GM23338 (cell line): ENCODE measurements around the gene CBR1. TPM values are rescaled to one million over a fixed set of nuclear protein-coding genes. Genes with fewer than 3 reads are reported as not detected.
A peak's percentile ranks its signal among the peaks of the same experiment; 100 is the strongest.

Source experiments
- ATAC-seq: fragments of 200-7000 bp; cut with Tn5 transposase; 3 replicates; pipeline ENCODE4 v1.9.1; 2020
- DNase-seq: peaks from one replicate; pipeline ENCODE4 v3.0.0-alpha.2; 2015; ENCODE audit warnings: low spot score
- H2AFZ ChIP-seq: fragments of 200-600 bp; sonication (generic); 2 replicates; pipeline ENCODE4 v1.8.0; 2016; ENCODE audit warnings: antibody characterized with exemption, mild to moderate bottlenecking, moderate library complexity
- H3F3A ChIP-seq: fragments of 200-600 bp; sonication (generic); replicated peaks from 2 replicates; pipeline ENCODE4 v1.8.0; 2017; ENCODE audit warnings: antibody characterized with exemption, mixed run types, low read depth
- H3K27ac ChIP-seq: fragments of 200-600 bp; sonication (generic); 2 replicates; pipeline ENCODE4 v1.6.1; 2016; ENCODE audit warnings: low read depth
- H3K27me3 ChIP-seq: fragments of 200-600 bp; sonication (generic); 2 replicates; pipeline ENCODE4 v1.8.0; 2016; ENCODE audit warnings: mild to moderate bottlenecking, mixed run types, moderate library complexity; ENCODE audit not compliant: insufficient read depth
- H3K36me3 ChIP-seq: fragments of 200-600 bp; sonication (generic); 2 replicates; pipeline ENCODE4 v1.8.0; 2016; ENCODE audit warnings: mild to moderate bottlenecking; ENCODE audit not compliant: insufficient read depth
- H3K4me1 ChIP-seq: fragments of 200-600 bp; sonication (generic); 2 replicates; pipeline ENCODE4 v1.8.0; 2016; ENCODE audit warnings: mild to moderate bottlenecking, moderate library complexity; ENCODE audit not compliant: insufficient read depth
- H3K4me2 ChIP-seq: fragments of 200-600 bp; sonication (generic); 2 replicates; pipeline ENCODE4 v1.7.1; 2017; ENCODE audit warnings: mixed run types
- H3K4me3 ChIP-seq: fragments of 200-600 bp; sonication (generic); 2 replicates; pipeline ENCODE4 v1.6.1; 2016; ENCODE audit warnings: mixed run types
- H3K79me2 ChIP-seq: fragments of 200-600 bp; sonication (generic); replicated peaks from 2 replicates; pipeline ENCODE4 v1.8.0; 2017; ENCODE audit warnings: mild to moderate bottlenecking; ENCODE audit not compliant: insufficient read depth
- H3K9me2 ChIP-seq: fragments of 200-600 bp; sonication (generic); 2 replicates; pipeline ENCODE4 v1.8.0; 2017; ENCODE audit not compliant: insufficient read depth
- H4K20me1 ChIP-seq: fragments of 200-600 bp; sonication (generic); replicated peaks from 2 replicates; pipeline ENCODE4 v1.8.0; 2017; ENCODE audit warnings: mild to moderate bottlenecking; ENCODE audit not compliant: insufficient read depth
- H3K27ac Mint-ChIP-seq: 2 replicates; pipeline ENCODE4 v1.8.0; 2020; ENCODE audit warnings: inconsistent platforms, mild to moderate bottlenecking, moderate library complexity, mixed read lengths
- H3K27me3 Mint-ChIP-seq: 3 replicates; pipeline ENCODE4 v1.8.0; 2022; ENCODE audit warnings: low read depth, mild to moderate bottlenecking, moderate library complexity, mixed read lengths, inconsistent platforms; ENCODE audit not compliant: insufficient read depth, poor library complexity
- H3K36me3 Mint-ChIP-seq: 3 replicates; pipeline ENCODE4 v1.8.0; 2021; ENCODE audit warnings: low read depth, mild to moderate bottlenecking, inconsistent platforms, moderate library complexity, mixed read lengths
- H3K4me1 Mint-ChIP-seq: 3 replicates; pipeline ENCODE4 v1.8.0; 2020; ENCODE audit warnings: mild to moderate bottlenecking, inconsistent platforms, mixed read lengths
- H3K4me3 Mint-ChIP-seq: 3 replicates; pipeline ENCODE4 v1.8.0; 2021; ENCODE audit warnings: moderate library complexity, mild to moderate bottlenecking, inconsistent platforms, mixed read lengths
- H3K9me3 Mint-ChIP-seq: 3 replicates; pipeline ENCODE4 v1.8.0; 2020; ENCODE audit warnings: moderate library complexity, mild to moderate bottlenecking, inconsistent platforms, mixed read lengths
- CREB1 ChIP-seq: fragments of 250-450 bp; sonication (Bioruptor Pico); IDR thresholded peaks from 2 replicates; pipeline ENCODE4 v1.5.0; 2020; ENCODE audit warnings: low read depth, mild to moderate bottlenecking, moderate library complexity
- CTCF ChIP-seq, 2 experiments: fragments of 200-600 bp in 1 of 2; sonication (generic) in 1 of 2; conservative IDR thresholded peaks; 2 replicates each; pipeline versions ENCODE4 v1.5.1 to v1.6.1; 2016 to 2017; ENCODE audit warnings: antibody characterized with exemption in 2 of 2, low read depth in 2 of 2, mild to moderate bottlenecking in 2 of 2, moderate library complexity in 1 of 2
- EZH2 ChIP-seq: fragments of 200-600 bp; sonication (generic); IDR thresholded peaks from one replicate; pipeline ENCODE4 v1.8.0; 2017; ENCODE audit warnings: antibody characterized with exemption, mild to moderate bottlenecking, low read depth; ENCODE audit not compliant: unreplicated experiment
- EZH2phosphoT487 ChIP-seq: fragments of 200-600 bp; sonication (generic); IDR thresholded peaks from one replicate; pipeline ENCODE4 v1.8.1; 2018; ENCODE audit warnings: antibody characterized with exemption; ENCODE audit not compliant: unreplicated experiment
- JUNB ChIP-seq: IDR thresholded peaks from one replicate; pipeline ENCODE4 v1.6.1; 2016; ENCODE audit warnings: antibody characterized with exemption; ENCODE audit not compliant: unreplicated experiment
- POLR2AphosphoS5 ChIP-seq: IDR thresholded peaks from 2 replicates; pipeline ENCODE4 v1.6.1; 2016; ENCODE audit warnings: antibody characterized with exemption, low read depth
- REST ChIP-seq: IDR thresholded peaks from one replicate; pipeline ENCODE4 v1.6.1; 2018; ENCODE audit warnings: antibody characterized with exemption; ENCODE audit not compliant: unreplicated experiment
- ZNF331 ChIP-seq: fragments of 250-450 bp; sonication (Bioruptor Pico); IDR thresholded peaks from 2 replicates; pipeline ENCODE4 v1.5.0; 2020; ENCODE audit warnings: low read depth, mild to moderate bottlenecking, moderate library complexity
- ZNF462 ChIP-seq: fragments of 250-450 bp; sonication (Bioruptor Pico); IDR thresholded peaks from 2 replicates; pipeline ENCODE4 v1.5.0; 2020; ENCODE audit warnings: mild to moderate bottlenecking, moderate library complexity
- polyA plus RNA-seq: library from polyadenylated mRNA; unstranded; fragments of >200 nt; fragmentation: Nextera tagmentation; extraction: Ambion mirVana; gene quantifications from 2 replicates; pipeline ENCODE4 v1.2.1, GENCODE V29; 2016
- total RNA-seq: library from RNA; depleted of rRNA; stranded (reverse); fragments of >200 nt; shearing (Covaris generic); gene quantifications from 2 replicates; pipeline ENCODE4 v1.2.3, GENCODE V29; 2014

Gene CBR1
- total and polyA plus RNA-seq, 2 experiments from 2014 or later, result 285 to 487 TPM

- TF ChIP-seq ZNF462 (CRISPR knock-in tag) (no peak), JUNB (no peak), CREB1 (CRISPR knock-in tag) (no peak)
Measured at GRCh38 chr21:36065497-36066036, 4.3 kb upstream of the CBR1 start (continued).

GRCh38 chr21:36068748-36069398 lies 951 bp upstream of the CBR1 start:
- peaks cover 20% of the 10 kb centered on the region for H3K36me3 ChIP-seq
- Mint-ChIP-seq H3K36me3 (peaks cover 49% of the 10 kb centered on the region), H3K4me3 (no peak overlapping the region), H3K27me3 (peaks cover 18% of the 10 kb centered on the region), H3K27ac (no peak overlapping the region), H3K9me3 (peaks cover 28% of the 10 kb centered on the region), H3K4me1 (peaks cover 36% of the 10 kb centered on the region)
- no peaks in the 10 kb centered on the region for H3K9me2 ChIP-seq
- ATAC-seq (no peak), DNase-seq (no peak)
- no peak overlapping the region for H2AFZ ChIP-seq
- peaks cover 33% of the 10 kb centered on the region for H3K4me1 ChIP-seq
- peak overlapping the region; percentile 32; the same call in 1 of the 2 replicates for H3K4me3 ChIP-seq
- H4K20me1 ChIP-seq, result no peaks in the 10 kb centered on the region
- peaks cover 15% of the 10 kb centered on the region for H3F3A ChIP-seq
- no peak overlapping the region for H3K27ac ChIP-seq
- H3K27me3 ChIP-seq, result no peaks in the 10 kb centered on the region; the same call in 1 of the 2 replicates
- H3K79me2 ChIP-seq, result peaks cover 24% of the 10 kb centered on the region
- H3K4me2 ChIP-seq, result no peak overlapping the region
- TF ChIP-seq JUNB (no peak), ZNF331 (no peak), POLR2AphosphoS5 (no peak), CTCF (conservative IDR thresholded peaks at IDR 0.05; ENCODE audit: low read depth in 2 of 2) (no peak), REST (no peak), EZH2 (no peak), EZH2phosphoT487 (no peak)
